Colonic mucosa (tissue), 4 donors: Measurements from ENCODE around the gene C5orf24. TPM values are rescaled to one million over a fixed set of nuclear protein-coding genes. Genes with fewer than 3 reads are reported as not detected.

Experiments used
- DNase-seq: peaks from one replicate; pipeline ENCODE4 v3.0.0-alpha.2; 2020
- H3K27ac ChIP-seq: fragments of 200-600 bp; one replicate; pipeline ENCODE4 v1.8.0; 2021
- H3K27me3 ChIP-seq: fragments of 200-600 bp; one replicate; pipeline ENCODE4 v1.8.0; 2021
- H3K36me3 ChIP-seq: fragments of 200-600 bp; one replicate; pipeline ENCODE4 v1.8.0; 2021
- H3K4me1 ChIP-seq: fragments of 200-600 bp; one replicate; pipeline ENCODE4 v1.8.0; 2021; ENCODE audit warnings: mild to moderate bottlenecking
- H3K4me3 ChIP-seq: fragments of 200-600 bp; one replicate; pipeline ENCODE4 v1.8.0; 2021
- H3K9ac ChIP-seq, 2 donors: one replicate each; pipeline ENCODE4 v1.7.0; 2013; ENCODE audit warnings: control low read depth in 2 of 2, low read depth in 2 of 2, low read length in 2 of 2
- H3K9me3 ChIP-seq: fragments of 200-600 bp; one replicate; pipeline ENCODE4 v1.8.0; 2021
- CTCF ChIP-seq: fragments of 200-600 bp; IDR thresholded peaks from one replicate; pipeline ENCODE4 v1.8.0; 2022; ENCODE audit warnings: antibody characterized with exemption, mild to moderate bottlenecking
- intact Hi-C: fragments of 100-400 bp; cut with DNase I; formaldehyde crosslinking; loops from one replicate; pipeline ENCODE4 v1.14.1; 2022
- total RNA-seq, 2 donors: library from RNA; stranded (reverse); fragmentation: NEBNext Ultra II Directional in 1 of 2; extraction: Animal tissue kit (Norgen Biotek cat#: 25700) in 1 of 2; gene quantifications; one replicate each; pipeline ENCODE4 v1.2.1, GENCODE V29; 2021
- donor health status: healthy.
- donor health status: DM: no; HTN: no; CAD: no.
- donor health status: DM: no; HTN: no; CAD: no.

The C5orf24 gene
- 10 to 100 TPM; 24.2 to 31.0 TPM for total RNA-seq

- Histone ChIP-seq H3K27me3 (no peaks in the 10 kb centered on the region), H3K9me3 (no peaks in the 10 kb centered on the region), H3K4me1 (peaks cover 7% of the 10 kb centered on the region), H3K27ac (peak within 1 kb of the TSS; percentile 97), H3K36me3 (no peaks in the 10 kb centered on the region), H3K4me3 (peak within 1 kb of the TSS; percentile 88), H3K9ac (peak within 1 kb of the TSS; percentile 81 to 82)
- TF ChIP-seq CTCF: no peak
- peak; percentile 91 for DNase-seq
- intact Hi-C loops: no loop called here
Observed at GRCh38 chr5:134845852-134846640, at the start of gene C5orf24. C5orf24 (plus strand) TSS chr5:134845968; CDS start chr5:134854901, 8,933 bp downstream.

DNA sequence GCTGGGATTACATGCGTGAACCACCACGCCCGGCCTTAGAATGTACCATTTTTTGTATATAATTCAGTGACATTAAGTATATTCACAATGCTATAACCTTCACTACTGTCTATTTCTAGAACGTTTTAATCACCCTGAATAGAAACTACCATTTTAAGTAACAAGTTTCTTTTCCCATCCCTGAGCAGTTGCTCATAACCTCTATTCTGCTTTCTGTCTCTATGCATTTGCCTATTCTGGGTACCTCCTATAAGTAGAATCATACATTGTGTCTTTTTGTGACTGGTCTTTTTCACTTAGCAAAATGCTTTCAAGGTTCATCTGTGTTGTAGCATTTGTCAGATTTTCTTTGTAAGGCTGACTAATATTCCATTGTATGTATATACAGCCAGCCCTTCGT is 47.3 kb upstream of the C5orf24 start:
- no peaks in the 10 kb centered on the region for H3K27me3 ChIP-seq
- no peak overlapping the region for H3K9ac ChIP-seq
- H3K36me3 ChIP-seq: peaks cover 7% of the 10 kb centered on the region
- no peaks in the 10 kb centered on the region for H3K4me1 ChIP-seq
- DNase-seq: no peak
- intact Hi-C loops: no loop called here
- no peak overlapping the region for H3K4me3 ChIP-seq
- no peak for TF ChIP-seq CTCF
- H3K27ac ChIP-seq: no peak overlapping the region
- H3K9me3 ChIP-seq: no peaks in the 10 kb centered on the region

GRCh38 chr5:134803821-134804220 is 41.9 kb upstream of the C5orf24 start:
- no peak for TF ChIP-seq CTCF
- Histone ChIP-seq H3K27ac (no peak overlapping the region), H3K27me3 (no peaks in the 10 kb centered on the region), H3K9me3 (no peaks in the 10 kb centered on the region), H3K4me3 (no peak overlapping the region), H3K4me1 (no peaks in the 10 kb centered on the region), H3K9ac (no peak overlapping the region), H3K36me3 (no peaks in the 10 kb centered on the region)
- intact Hi-C loops: no loop called here
- no peak for DNase-seq

DNA sequence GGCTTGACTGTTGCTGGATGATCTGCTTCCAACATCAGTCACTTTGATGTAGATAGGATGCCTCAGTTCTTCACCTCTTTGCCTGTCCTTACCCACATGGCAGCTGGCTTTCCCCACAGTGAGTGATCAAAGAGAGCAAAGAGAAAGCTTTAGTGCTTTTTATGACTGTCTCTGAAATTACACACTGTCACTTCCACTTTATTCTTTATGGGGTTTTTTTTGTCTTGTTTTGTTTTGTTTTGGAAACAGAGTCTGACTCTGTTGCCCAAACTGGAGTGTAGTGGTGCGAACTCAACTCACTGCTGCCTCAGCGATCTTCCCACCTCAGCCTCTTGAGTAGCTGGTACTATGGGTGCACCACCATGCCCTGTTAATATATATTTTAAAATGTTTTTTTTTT is 32.4 kb upstream of the C5orf24 start:
- DNase-seq: no peak

DNA sequence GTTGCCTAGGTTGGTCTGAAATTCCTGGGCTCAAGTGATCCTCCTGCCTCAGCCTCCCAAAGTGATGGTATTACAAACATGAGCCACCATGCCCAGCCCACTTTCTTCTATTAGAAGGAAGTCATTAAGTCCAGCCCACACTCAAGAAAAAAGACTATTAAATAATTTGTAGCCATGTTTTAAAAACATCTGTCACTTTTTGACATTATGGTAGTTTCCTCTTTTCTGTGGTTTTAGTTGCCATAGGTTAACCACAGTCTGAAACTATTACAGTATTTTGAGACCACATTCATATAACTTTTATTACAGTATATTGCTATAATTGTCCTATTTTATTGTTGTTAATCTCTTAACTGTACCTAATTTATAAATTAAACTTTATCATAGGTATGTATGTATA is 31.9 kb upstream of the C5orf24 start:
- no peak overlapping the region for H3K9ac ChIP-seq
- no peaks in the 10 kb centered on the region for H3K9me3 ChIP-seq
- TF ChIP-seq CTCF: no peak
- DNase-seq: no peak
- H3K4me3 ChIP-seq: no peak overlapping the region
- H3K27me3 ChIP-seq: no peaks in the 10 kb centered on the region
- no peaks in the 10 kb centered on the region for H3K36me3 ChIP-seq
- no peak overlapping the region for H3K27ac ChIP-seq
- no peaks in the 10 kb centered on the region for H3K4me1 ChIP-seq
- intact Hi-C loops: no loop called here

More for the DNA sequence above, 32.4 kb upstream of the C5orf24 start:
- Histone ChIP-seq H3K27me3 (no peaks in the 10 kb centered on the region), H3K4me3 (no peak overlapping the region), H3K9ac (no peak overlapping the region), H3K27ac (no peak overlapping the region), H3K36me3 (no peaks in the 10 kb centered on the region), H3K4me1 (no peaks in the 10 kb centered on the region), H3K9me3 (no peaks in the 10 kb centered on the region)
- intact Hi-C loops: no loop called here
- TF ChIP-seq CTCF: no peak
